Neural cell (in vitro differentiated cells): ENCODE results near the gene RCN1. TPM values are rescaled to one million over a fixed set of nuclear protein-coding genes. Genes with fewer than 3 reads are reported as not detected.

ENCODE experiments used
- H2AFZ ChIP-seq: fragments of 200-600, 300-800 bp; sonication (generic), shearing (Covaris generic); 2 replicates; pipeline ENCODE4 v1.6.0; 2014; ENCODE audit warnings: low read depth, mild to moderate bottlenecking, antibody characterized with exemption, low read length, moderate library complexity
- H3F3A ChIP-seq: fragments of 200-600 bp; shearing (Covaris generic); 2 replicates; pipeline ENCODE4 v1.6.1; 2016; ENCODE audit warnings: mild to moderate bottlenecking, moderate library complexity, mixed read lengths, antibody characterized with exemption, low read length; ENCODE audit not compliant: insufficient read depth, poor library complexity, severe bottlenecking
- H3K27ac ChIP-seq: fragments of 200-600, 300-800 bp; sonication (generic), shearing (Covaris generic); 2 replicates; pipeline ENCODE4 v1.5.1; 2014; ENCODE audit warnings: mild to moderate bottlenecking, low read length, moderate library complexity
- H3K27me3 ChIP-seq: fragments of 300-800, 200-600 bp; sonication (generic), shearing (Covaris generic); 2 replicates; pipeline ENCODE4 v1.6.0; 2014; ENCODE audit warnings: mild to moderate bottlenecking, low read depth, low read length, moderate library complexity; ENCODE audit not compliant: insufficient read depth
- H3K36me3 ChIP-seq: fragments of 300-800, 200-600 bp; sonication (generic), shearing (Covaris generic); 2 replicates; pipeline ENCODE4 v1.5.1; 2014; ENCODE audit warnings: mild to moderate bottlenecking, antibody characterized with exemption, low read length, moderate library complexity; ENCODE audit not compliant: insufficient read depth
- H3K4me2 ChIP-seq: fragments of 300-800, 200-600 bp; sonication (generic), shearing (Covaris generic); 2 replicates; pipeline ENCODE4 v1.6.0; 2014; ENCODE audit warnings: mild to moderate bottlenecking, low read length
- H3K4me3 ChIP-seq: fragments of 300-800, 200-600 bp; sonication (generic), shearing (Covaris generic); 2 replicates; pipeline ENCODE4 v1.5.1; 2014; ENCODE audit warnings: mild to moderate bottlenecking, low read length, moderate library complexity
- H3K79me2 ChIP-seq: fragments of 200-600 bp; shearing (Covaris generic); replicated peaks from 2 replicates; pipeline ENCODE4 v1.6.0; 2014; ENCODE audit warnings: mild to moderate bottlenecking, low read length, moderate library complexity; ENCODE audit not compliant: insufficient read depth
- H3K9ac ChIP-seq: fragments of 300-800, 200-600 bp; sonication (generic), shearing (Covaris generic); 2 replicates; pipeline ENCODE4 v1.6.1; 2016; ENCODE audit warnings: mild to moderate bottlenecking, low read length, mixed read lengths
- H3K9me2 ChIP-seq: fragments of 200-600 bp; shearing (Covaris generic); 2 replicates; pipeline ENCODE4 v1.6.1; 2016; ENCODE audit warnings: mild to moderate bottlenecking, low read length, mixed read lengths; ENCODE audit not compliant: insufficient read depth
- H3K9me3 ChIP-seq: fragments of 200-600, 300-800 bp; sonication (generic), shearing (Covaris generic); 2 replicates; pipeline ENCODE4 v1.6.1; 2016; ENCODE audit warnings: mild to moderate bottlenecking, mixed run types, low read length, moderate library complexity, mixed read lengths
- H4K20me1 ChIP-seq: fragments of 200-600 bp; shearing (Covaris generic); 2 replicates; pipeline ENCODE4 v1.6.1; 2016; ENCODE audit warnings: mild to moderate bottlenecking, mixed run types; ENCODE audit not compliant: insufficient read depth
- CTCF ChIP-seq: fragments of 450-650 bp; IDR thresholded peaks from 2 replicates; pipeline ENCODE4 v1.5.1; 2014; ENCODE audit warnings: antibody characterized with exemption, mild to moderate bottlenecking, moderate library complexity; ENCODE audit not compliant: poor library complexity, severe bottlenecking
- EP300 ChIP-seq: fragments of 450-650 bp; conservative IDR thresholded peaks from 2 replicates; pipeline ENCODE4 v1.6.1; 2014; ENCODE audit warnings: antibody characterized with exemption, mild to moderate bottlenecking, moderate library complexity; ENCODE audit not compliant: poor library complexity, severe bottlenecking
- EZH2 ChIP-seq: fragments of 200-600, 300-800 bp; shearing (Covaris generic), sonication (generic); IDR thresholded peaks from 2 replicates; pipeline ENCODE4 v1.6.1; 2014; ENCODE audit warnings: antibody characterized with exemption, low read length, borderline replicate concordance, mild to moderate bottlenecking; ENCODE audit not compliant: insufficient read depth, poor library complexity, severe bottlenecking
- MXI1 ChIP-seq: fragments of 450-650 bp; conservative IDR thresholded peaks from 2 replicates; pipeline ENCODE4 v1.6.1; 2014; ENCODE audit warnings: antibody characterized with exemption, mild to moderate bottlenecking; ENCODE audit not compliant: poor library complexity, severe bottlenecking
- POLR2AphosphoS5 ChIP-seq: IDR thresholded peaks from 2 replicates; pipeline ENCODE4 v1.6.1; 2012
- RAD21 ChIP-seq: fragments of 450-650 bp; conservative IDR thresholded peaks from 2 replicates; pipeline ENCODE4 v1.6.1; 2014; ENCODE audit warnings: antibody characterized with exemption, mild to moderate bottlenecking, moderate library complexity
- SMC3 ChIP-seq: fragments of 450-650 bp; conservative IDR thresholded peaks from 2 replicates; pipeline ENCODE4 v1.6.1; 2014; ENCODE audit warnings: antibody characterized with exemption, mild to moderate bottlenecking, moderate library complexity; ENCODE audit not compliant: poor library complexity
- TAF1 ChIP-seq: IDR thresholded peaks from 2 replicates; pipeline ENCODE4 v1.6.1; 2012; ENCODE audit warnings: low read depth
- polyA plus RNA-seq: library from polyadenylated mRNA; depleted of rRNA; stranded (reverse); fragments of >200 nt; gene quantifications from 2 replicates; pipeline ENCODE4 v1.2.3, GENCODE V29; 2014
- TF ChIP-seq, protein P1 (sequence below): IDR thresholded peaks from 2 replicates; pipeline ENCODE4 v1.6.1; 2012; ENCODE audit warnings: borderline replicate concordance

RCN1 gene
- polyA plus RNA-seq, 1 donor from 2014 or later, result 66.7 TPM

DNA sequence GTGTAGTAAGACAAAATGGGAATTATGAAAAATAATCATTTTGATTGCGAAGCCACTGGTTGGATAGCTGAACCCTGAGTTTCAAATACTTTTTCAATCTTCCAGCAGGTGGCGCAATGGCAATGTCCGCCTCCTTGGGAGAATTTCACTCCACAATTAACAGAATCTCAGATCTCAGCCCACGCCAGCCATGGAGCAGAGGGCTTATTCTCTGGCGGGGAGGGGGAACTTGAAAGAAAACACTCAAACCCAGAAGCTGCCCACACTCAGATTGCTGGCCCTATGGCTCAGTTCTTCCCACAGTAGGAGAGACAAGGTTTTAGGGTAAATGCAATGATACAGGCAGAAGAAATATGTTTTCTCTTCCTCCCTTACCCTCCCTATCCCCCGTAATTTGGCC lies 38.7 kb upstream of the RCN1 start:
- TF ChIP-seq SMC3, result peak; percentile 81
- TF ChIP-seq CTCF, result peak; percentile 72
- peak; percentile 74 for TF ChIP-seq RAD21
- no peak for TF ChIP-seq MXI1
- TF ChIP-seq TAF1, result no peak
- TF ChIP-seq, protein P1, sequence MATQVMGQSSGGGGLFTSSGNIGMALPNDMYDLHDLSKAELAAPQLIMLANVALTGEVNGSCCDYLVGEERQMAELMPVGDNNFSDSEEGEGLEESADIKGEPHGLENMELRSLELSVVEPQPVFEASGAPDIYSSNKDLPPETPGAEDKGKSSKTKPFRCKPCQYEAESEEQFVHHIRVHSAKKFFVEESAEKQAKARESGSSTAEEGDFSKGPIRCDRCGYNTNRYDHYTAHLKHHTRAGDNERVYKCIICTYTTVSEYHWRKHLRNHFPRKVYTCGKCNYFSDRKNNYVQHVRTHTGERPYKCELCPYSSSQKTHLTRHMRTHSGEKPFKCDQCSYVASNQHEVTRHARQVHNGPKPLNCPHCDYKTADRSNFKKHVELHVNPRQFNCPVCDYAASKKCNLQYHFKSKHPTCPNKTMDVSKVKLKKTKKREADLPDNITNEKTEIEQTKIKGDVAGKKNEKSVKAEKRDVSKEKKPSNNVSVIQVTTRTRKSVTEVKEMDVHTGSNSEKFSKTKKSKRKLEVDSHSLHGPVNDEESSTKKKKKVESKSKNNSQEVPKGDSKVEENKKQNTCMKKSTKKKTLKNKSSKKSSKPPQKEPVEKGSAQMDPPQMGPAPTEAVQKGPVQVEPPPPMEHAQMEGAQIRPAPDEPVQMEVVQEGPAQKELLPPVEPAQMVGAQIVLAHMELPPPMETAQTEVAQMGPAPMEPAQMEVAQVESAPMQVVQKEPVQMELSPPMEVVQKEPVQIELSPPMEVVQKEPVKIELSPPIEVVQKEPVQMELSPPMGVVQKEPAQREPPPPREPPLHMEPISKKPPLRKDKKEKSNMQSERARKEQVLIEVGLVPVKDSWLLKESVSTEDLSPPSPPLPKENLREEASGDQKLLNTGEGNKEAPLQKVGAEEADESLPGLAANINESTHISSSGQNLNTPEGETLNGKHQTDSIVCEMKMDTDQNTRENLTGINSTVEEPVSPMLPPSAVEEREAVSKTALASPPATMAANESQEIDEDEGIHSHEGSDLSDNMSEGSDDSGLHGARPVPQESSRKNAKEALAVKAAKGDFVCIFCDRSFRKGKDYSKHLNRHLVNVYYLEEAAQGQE, result no peak
- TF ChIP-seq EZH2, result no peak
- TF ChIP-seq POLR2AphosphoS5, result no peak
- TF ChIP-seq EP300, result no peak
- Histone ChIP-seq H3K27me3 (no peaks in the 10 kb centered on the region), H3K4me2 (no peak overlapping the region), H3K9me2 (no peaks in the 10 kb centered on the region), H3K9me3 (no peaks in the 10 kb centered on the region), H2AFZ (no peak overlapping the region), H3K36me3 (no peaks in the 10 kb centered on the region), H3K27ac (no peak overlapping the region), H4K20me1 (no peaks in the 10 kb centered on the region), H3K4me3 (no peak overlapping the region), H3K9ac (no peak overlapping the region), H3F3A (no peaks in the 10 kb centered on the region), H3K79me2 (no peaks in the 10 kb centered on the region)

GRCh38 chr11:32053151-32053888 lies 37.6 kb upstream of the RCN1 start:
- Histone ChIP-seq H3K27ac (no peak overlapping the region), H3K9me2 (no peaks in the 10 kb centered on the region), H4K20me1 (no peaks in the 10 kb centered on the region), H3K9me3 (no peaks in the 10 kb centered on the region), H3K4me3 (no peak overlapping the region), H3K27me3 (no peaks in the 10 kb centered on the region), H2AFZ (no peak overlapping the region), H3F3A (no peaks in the 10 kb centered on the region), H3K79me2 (no peaks in the 10 kb centered on the region), H3K36me3 (no peaks in the 10 kb centered on the region), H3K9ac (no peak overlapping the region), H3K4me2 (no peak overlapping the region)
- TF ChIP-seq TAF1 (no peak), POLR2AphosphoS5 (no peak), EP300 (no peak), EZH2 (no peak), RAD21 (no peak), SMC3 (no peak), CTCF (no peak), MXI1 (no peak)
- TF ChIP-seq, protein P1, result no peak
